NT2/D1 (cell line): ENCODE results near the gene TSPOAP1.

Source experiments
- SUZ12 ChIP-seq: IDR thresholded peaks from 2 replicates; pipeline ENCODE4 v1.6.1; 2011; ENCODE audit not compliant: insufficient read length, insufficient read depth; ENCODE audit errors: extremely low read depth
- YY1 ChIP-seq: IDR thresholded peaks from 2 replicates; pipeline ENCODE4 v1.6.1; 2011; ENCODE audit not compliant: insufficient read length, insufficient read depth
- ZNF274 ChIP-seq: IDR thresholded peaks from 2 replicates; pipeline ENCODE4 v1.6.1; 2011; ENCODE audit warnings: mild to moderate bottlenecking, low read depth, low read length

DNA sequence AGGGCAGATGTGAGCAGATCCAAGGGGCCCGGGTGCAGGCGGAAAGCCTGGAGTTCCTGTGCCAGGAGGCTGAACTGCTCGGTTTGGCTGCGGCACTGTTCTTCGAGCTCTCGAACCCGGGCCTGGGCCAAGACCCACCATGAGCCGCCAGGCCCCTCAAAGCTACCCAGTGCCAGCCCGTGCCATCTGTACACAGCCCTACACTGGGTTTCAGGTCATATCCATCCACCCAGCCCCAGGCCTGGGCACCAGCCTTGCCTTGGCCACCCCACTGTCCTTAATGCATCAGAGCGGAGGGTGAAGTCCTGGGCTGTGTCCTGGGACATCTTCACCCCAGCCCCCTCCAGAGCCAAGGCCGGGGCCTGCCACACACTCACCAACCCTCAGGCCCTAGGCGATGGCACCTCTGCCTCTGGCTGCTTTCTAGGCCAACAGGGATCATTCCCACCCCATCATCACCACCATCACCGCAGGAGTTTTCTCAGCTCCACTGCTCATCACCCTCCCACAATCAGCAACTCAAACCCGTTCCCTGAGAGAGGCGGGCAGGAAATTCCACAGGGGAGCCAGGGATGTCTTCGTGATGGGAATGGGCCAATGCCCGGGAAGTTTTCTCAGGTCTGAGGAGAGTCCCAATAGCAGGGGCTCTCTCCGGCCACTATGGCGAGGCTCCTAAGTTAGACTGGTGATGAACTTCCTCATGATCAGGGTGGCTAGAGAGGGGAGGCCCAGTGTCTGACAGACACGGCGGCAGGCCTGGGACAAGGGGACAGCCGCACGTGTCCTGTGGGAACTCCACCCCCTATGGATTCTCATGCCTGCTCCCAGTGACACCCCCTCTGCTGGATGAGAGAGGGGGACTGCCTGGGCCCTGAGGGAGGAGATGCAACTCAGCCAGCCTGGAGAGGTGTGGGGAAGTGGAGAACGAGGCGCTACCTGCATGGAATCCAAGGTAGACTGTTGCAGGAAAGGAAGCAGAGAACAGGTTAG, 9.1 kb downstream of the TSPOAP1 start:
- no peak for TF ChIP-seq SUZ12
- no peak for TF ChIP-seq ZNF274
- TF ChIP-seq YY1 = no peak
